GM12891 (cell line): ENCODE measurements around the gene GCSH.

Source experiments
- PAX5 ChIP-seq: IDR thresholded peaks from 2 replicates; pipeline ENCODE4 v1.6.1; 2011; ENCODE audit warnings: low read length, moderate library complexity, mild to moderate bottlenecking; ENCODE audit not compliant: insufficient read depth, severe bottlenecking
- POLR2A ChIP-seq: IDR thresholded peaks from 2 replicates; pipeline ENCODE4 v1.6.1; 2011; ENCODE audit warnings: low read depth, low read length, control low read depth
- POLR2AphosphoS5 ChIP-seq: IDR thresholded peaks from 2 replicates; pipeline ENCODE4 v1.6.1; 2011; ENCODE audit warnings: low read depth, low read length, control low read depth
- POU2F2 ChIP-seq: IDR thresholded peaks from 2 replicates; pipeline ENCODE4 v1.6.1; 2011; ENCODE audit warnings: low read depth, mild to moderate bottlenecking, control low read depth, low read length, moderate library complexity
- SPI1 ChIP-seq: IDR thresholded peaks from 2 replicates; pipeline ENCODE4 v1.6.1; 2011; ENCODE audit warnings: low read depth, low read length, control low read depth
- TAF1 ChIP-seq: IDR thresholded peaks from 2 replicates; pipeline ENCODE4 v1.6.1; 2011; ENCODE audit warnings: low read depth, low read length, control low read depth

GRCh38 chr16:81067166-81067565 is 29.0 kb downstream of the GCSH start:
- TF ChIP-seq POLR2AphosphoS5: no peak
- no peak for TF ChIP-seq POLR2A
- TF ChIP-seq TAF1: no peak
- no peak for TF ChIP-seq SPI1
- TF ChIP-seq PAX5: no peak
- no peak for TF ChIP-seq POU2F2
